H1 (cell line): ENCODE results near the gene VGLL4. TPM values are rescaled to one million over a fixed set of nuclear protein-coding genes. Genes with fewer than 3 reads are reported as not detected.

Experiments
- FOSL1 ChIP-seq: IDR thresholded peaks from 2 replicates; pipeline ENCODE4 v1.6.1; 2011; ENCODE audit warnings: mild to moderate bottlenecking, low read depth, low read length, moderate library complexity; ENCODE audit not compliant: insufficient read depth
- PHF8 ChIP-seq: fragments of 200-600 bp; sonication (generic); conservative IDR thresholded peaks from 2 replicates; pipeline ENCODE4 v1.7.1; 2012; ENCODE audit warnings: low read depth, mild to moderate bottlenecking, inconsistent platforms, low read length, moderate library complexity
- POLR2AphosphoS5 ChIP-seq: IDR thresholded peaks from 2 replicates; pipeline ENCODE4 v1.6.1; 2011; ENCODE audit warnings: low read depth, low read length
- SIN3A ChIP-seq, 2 experiments: IDR thresholded peaks in 1 of 2; conservative IDR thresholded peaks in 1 of 2; 2 replicates each; pipeline ENCODE4 v1.6.1; 2011 to 2012; ENCODE audit warnings: low read length in 2 of 2, improper control_type of control experiment in 1 of 2, low read depth in 1 of 2, mild to moderate bottlenecking in 1 of 2
- ZNF274 ChIP-seq: IDR thresholded peaks from 2 replicates; pipeline ENCODE4 v1.7.0; 2012; ENCODE audit warnings: low read length, borderline replicate concordance; ENCODE audit errors: extremely low read depth
- polyA plus RNA-seq, 7 experiments: library from polyadenylated mRNA; depleted of rRNA in 3 of 7; stranded (reverse) in 5 of 7; unstranded in 2 of 7; fragments of >200 nt in 5 of 7; fragments of 200-250 nt in 2 of 7; gene quantifications; 1 replicate in 5 of 7; 2 replicates in 1 of 7; 4 replicates in 1 of 7; pipeline versions ENCODE4 v1.2.1 to v1.2.3, GENCODE V29; 2011 to 2013; ENCODE audit warnings: missing spikeins in 2 of 7, mixed read lengths in 2 of 7
- total RNA-seq: library from RNA; stranded (reverse); fragmentation: NEBNext Ultra II Directional; extraction: Animal tissue kit (Norgen Biotek cat#: 25700); gene quantifications from 2 replicates; pipeline ENCODE4 v1.2.1, GENCODE V29; 2021

VGLL4 gene
- total and polyA plus RNA-seq, 2 of the 8 experiments (the other 6 are each of a cell fraction or from before 2014, with no cell fraction given) = 45.1 to 50.0 TPM

DNA sequence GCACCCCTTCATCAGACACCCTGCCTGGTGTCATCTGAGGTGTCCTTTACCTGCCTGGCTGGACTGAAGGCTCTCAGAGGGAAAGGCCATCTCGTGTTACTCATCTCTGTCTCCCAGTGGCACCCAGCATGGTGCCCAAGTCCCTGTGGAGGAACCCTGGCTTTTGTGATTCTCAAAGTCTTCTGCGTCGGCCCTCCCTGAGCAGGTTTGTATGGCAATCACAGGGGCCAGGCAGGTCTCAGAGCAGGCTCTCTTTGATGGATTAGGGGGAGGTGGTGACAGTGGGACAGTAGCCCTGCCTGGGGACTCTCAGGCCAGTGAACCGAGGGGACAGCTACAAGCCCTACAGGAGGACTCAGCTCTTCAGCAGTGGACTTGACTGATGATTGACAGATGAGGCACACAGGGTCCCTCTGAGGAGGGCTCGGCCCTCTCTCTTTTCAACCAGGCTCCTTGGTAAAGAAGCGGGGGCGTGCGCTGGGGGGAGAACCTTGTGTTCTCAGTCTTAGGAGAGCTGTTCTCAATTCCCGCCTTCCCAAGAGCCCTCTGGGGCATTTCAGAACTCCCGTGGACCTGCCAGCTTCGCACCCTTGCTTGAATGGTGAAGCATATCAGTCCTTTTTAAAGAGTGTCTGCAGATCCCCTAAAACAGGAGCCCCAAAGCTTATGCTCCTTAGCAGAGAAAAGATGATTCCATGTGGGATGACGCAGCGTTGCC lies 108.3 kb downstream of the VGLL4 start (continued):
- TF ChIP-seq PHF8 (no peak), POLR2AphosphoS5 (no peak), ZNF274 (no peak), FOSL1 (no peak), SIN3A (conservative IDR thresholded peaks at IDR 0.05 in 1 of 2, IDR thresholded peaks at IDR 0.05 in 1 of 2; ENCODE audit: low read depth in 1 of 2, low read length in 2 of 2) (no peak)
